CD4-positive, alpha-beta T cell treated with Interleukin-4 for 1 hour (primary cell): ENCODE results near the gene KLHL22.
"Not testable (repeated sequence)": the region's sequence is repeated elsewhere in the genome, so short reads cannot be mapped to it uniquely, and the experiment has no call there.

ENCODE experiments used
- DNase-seq, 2 donors: peaks; one replicate each; pipeline ENCODE4 v3.0.0-alpha.2; 2020 to 2022

The KLHL22 gene

GRCh38 chr22:20466659-20467379 lies 28.8 kb downstream of the KLHL22 start:
- no peak for DNase-seq

- DNase-seq = no peak
Measured at GRCh38 chr22:20465759-20466077, 29.9 kb downstream of the KLHL22 start.

- no peak for DNase-seq
Measured at GRCh38 chr22:20464912-20465758, 30.5 kb downstream of the KLHL22 start.

- peak; percentile 72 to 79 for DNase-seq
Measured at GRCh38 chr22:20464096-20464614, 31.4 kb downstream of the KLHL22 start.

DNA sequence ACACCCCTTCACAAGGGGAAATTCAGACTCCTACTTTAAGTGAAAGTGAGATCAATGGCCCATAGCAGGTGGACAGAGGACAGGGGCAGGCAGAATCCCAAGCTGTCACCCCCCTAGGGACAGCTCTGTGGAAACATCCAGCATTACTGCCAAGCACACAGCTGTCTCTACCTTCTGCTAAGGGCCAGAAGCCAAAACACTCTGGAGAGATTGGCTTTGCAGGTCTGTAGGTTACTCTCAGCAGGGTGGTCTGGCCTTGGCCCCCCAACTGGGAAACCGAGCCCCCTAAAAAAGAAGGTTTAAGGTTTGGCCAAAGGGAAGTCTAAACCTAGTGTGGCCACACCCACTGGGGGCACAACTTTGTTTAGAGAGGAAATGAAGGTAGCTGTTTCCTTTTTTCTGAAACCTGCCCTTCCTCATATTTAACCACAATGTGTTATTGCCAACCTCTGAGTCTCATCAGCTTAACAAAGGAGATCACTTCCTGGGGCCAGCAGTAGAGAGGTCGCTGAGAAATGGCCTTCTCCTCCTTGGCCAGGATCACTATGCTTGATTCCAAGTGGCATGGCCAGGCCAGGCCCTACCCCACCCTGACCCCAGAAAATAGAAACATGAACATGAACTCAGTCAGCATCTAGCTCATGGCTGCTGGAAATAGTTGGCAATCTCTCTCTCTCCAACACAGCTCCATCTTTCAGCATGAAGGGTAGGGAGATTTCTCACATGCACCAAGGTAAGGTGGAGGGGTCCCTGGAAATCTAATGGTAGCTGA lies 32.1 kb downstream of the KLHL22 start:
- peak; percentile 48 to 68 for DNase-seq

DNA sequence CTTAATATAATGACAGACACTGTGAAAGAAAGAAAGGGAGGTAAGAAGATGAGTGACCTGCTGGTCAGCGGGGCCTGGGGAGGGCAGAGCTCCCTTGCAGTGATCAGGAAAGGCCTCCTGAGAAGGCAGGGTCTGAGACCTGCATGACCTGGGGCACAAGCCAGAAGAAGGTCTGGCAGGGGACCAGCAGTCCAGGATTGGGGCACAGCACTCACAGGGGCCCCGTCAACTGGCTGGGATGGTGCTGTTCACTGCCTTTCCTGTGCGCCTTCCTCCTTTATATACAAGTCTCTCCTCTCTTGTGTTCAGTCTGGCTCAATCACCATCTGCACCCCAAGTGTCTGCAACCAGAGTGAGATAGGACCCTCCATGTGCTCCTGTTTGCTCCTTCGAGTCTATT lies 35.7 kb downstream of the KLHL22 start:
- DNase-seq = no peak

DNA sequence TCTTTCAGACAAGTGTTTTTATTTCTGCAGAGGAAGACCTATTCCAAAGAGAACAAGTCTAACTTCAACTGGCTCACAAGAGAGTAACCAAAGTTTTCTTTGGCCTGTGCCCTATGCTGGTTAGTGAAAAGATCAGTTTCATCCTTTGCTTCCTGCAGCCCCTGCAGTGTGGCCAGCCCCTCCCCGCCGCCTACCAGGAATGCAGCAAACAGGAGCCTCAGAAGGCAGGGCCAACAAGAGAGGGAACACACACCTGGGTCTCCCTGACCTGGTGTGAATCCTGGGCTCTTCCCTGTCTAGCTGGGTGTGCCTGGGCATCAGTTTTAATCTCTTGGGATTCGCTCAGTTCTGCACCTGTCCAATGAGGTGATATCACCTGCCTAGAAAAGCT lies 36.4 kb downstream of the KLHL22 start:
- DNase-seq = no peak

DNA sequence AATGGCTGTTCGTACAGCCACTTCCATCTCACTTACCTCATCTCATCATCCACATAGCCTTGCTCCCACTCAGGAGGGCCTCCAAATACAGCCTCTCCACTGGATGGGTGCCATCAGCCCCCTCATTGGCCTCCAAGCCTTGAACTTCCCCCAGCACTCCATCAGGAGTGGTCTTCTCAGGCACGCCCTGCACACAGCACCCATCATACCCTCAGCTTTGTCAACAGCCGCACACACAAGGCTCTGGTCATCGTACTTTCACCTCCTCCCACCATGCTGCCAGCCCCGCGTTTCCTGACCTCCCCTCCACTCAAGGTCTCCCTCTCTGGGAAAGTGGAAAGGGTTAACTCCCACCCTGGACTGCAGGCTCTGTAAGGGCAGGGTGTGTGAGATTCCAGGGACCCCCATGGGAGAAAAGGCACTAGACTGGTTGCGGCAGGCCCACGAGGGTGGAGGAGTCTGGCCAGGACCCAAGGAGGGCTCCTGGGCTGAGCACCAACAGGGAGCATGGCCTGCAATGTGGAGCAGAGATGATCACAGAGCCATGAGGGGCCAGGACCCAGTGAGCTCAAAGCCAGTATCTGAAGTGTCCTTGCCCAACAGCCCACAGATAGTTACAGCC lies 37.0 kb downstream of the KLHL22 start:
- DNase-seq = no peak

DNA sequence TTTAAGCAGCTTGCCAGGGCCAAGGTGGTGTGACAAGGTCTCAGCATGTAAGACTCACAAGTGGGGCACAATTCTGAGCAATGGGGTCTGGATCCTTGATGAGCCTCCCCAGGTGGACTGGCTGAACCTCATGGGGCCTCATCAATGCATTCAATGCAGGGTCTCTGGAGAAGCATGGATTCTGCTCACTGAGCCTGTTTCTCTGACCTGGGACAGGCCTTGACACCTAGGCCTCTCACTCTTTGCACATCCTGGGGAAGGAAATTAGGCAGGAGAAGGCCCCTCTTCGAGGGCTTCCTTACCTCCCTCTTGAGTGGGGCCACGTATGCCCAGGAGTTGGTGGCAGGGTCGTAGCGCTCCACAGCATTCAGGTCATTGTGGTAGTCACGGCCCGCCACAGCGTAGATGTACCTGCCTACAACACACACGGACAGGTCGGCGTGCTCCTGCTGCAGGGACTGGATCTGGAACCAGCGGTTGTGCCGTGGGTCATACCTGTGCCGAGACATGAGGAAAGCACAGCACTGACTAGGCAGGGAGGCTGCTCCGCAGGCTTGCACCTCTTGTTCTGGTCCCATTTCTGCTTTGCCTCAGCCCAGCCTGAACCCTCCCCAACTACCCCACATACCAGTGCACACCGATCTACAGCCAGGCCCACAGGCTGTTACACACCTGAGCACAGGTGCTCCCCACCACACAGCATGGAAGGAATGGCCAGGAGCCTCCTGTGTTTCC lies 37.9 kb downstream of the KLHL22 start:
- no peak for DNase-seq

DNA sequence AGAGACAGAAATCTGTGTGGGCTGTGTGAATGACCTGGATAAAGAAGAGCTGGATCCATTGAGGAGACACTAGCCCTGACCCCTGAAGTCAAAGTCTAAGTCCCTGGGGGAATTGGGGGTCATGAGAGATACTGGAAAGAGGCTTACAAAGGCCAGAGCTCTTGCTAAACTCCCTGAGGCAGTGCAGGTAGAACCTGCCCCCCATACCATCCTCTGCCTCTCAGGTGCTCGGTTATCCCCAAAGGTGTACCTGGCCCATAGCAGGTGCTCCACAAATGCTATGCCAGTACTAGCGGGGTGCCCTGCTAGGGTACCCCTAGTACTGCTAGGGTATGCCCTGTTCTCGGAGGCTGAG lies 38.9 kb downstream of the KLHL22 start:
- no peak for DNase-seq

GRCh38 chr22:20456064-20456721 lies 39.4 kb downstream of the KLHL22 start:
- DNase-seq = peak; percentile 83 to 84

DNA sequence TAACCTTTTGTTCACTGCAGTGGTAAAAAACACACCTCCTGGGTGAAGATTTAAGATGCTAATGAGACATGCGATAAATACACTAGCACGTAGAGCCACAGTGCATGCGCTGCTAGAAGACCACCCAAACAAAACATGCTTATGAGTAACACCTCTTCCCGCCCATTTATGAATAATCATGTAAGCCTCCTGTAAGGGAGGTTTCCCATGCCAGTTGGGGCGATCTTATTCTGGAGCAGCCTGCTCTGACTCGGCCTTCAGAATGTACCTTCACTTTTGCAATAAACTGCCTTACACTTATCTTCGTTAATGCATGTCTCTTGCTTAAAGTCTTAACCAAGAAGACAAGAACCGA lies 39.9 kb downstream of the KLHL22 start:
- no peak for DNase-seq

DNA sequence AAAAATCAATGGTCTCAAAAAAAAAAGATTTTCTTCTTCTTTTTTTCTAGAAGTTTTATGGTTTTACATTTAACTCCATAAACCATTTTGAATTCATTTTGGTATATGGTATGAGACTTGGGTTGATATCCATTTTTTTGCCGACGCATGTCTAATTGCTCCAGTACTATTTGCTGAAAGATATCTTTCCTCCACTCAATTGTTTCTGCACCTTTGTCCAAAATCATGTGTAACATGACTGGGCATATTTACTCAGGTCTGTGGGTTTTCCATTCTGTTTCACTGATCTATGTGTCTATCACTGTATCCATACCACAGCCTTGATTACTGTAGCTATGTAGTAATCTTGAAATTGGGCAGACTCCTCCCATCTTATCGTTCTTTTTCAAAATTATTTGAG lies 42.4 kb downstream of the KLHL22 start:
- DNase-seq = no peak

DNA sequence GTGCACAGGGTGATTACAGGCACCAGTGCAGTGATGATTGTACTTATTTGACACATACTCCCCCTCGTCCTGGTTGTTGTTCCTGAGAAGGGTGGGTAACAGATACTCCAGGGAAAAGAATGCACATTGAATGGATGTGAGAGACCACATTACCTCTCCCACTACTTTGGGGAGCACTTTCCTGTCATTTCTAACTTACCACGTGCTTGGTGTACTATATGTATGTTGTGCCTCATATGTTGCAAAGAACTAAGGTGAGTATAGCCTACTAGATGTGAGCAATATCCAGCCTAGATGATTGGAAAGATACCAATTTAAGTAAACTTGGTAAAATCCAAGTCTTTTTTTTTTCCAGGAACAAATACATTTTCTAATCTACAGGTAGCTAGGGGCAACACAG lies 43.7 kb downstream of the KLHL22 start:
- no peak for DNase-seq

GRCh38 chr22:20451129-20451778 lies 44.3 kb downstream of the KLHL22 start:
- DNase-seq = not testable (repeated sequence)

GRCh38 chr22:20450551-20450906 lies 45.1 kb downstream of the KLHL22 start:
- no peak for DNase-seq

DNA sequence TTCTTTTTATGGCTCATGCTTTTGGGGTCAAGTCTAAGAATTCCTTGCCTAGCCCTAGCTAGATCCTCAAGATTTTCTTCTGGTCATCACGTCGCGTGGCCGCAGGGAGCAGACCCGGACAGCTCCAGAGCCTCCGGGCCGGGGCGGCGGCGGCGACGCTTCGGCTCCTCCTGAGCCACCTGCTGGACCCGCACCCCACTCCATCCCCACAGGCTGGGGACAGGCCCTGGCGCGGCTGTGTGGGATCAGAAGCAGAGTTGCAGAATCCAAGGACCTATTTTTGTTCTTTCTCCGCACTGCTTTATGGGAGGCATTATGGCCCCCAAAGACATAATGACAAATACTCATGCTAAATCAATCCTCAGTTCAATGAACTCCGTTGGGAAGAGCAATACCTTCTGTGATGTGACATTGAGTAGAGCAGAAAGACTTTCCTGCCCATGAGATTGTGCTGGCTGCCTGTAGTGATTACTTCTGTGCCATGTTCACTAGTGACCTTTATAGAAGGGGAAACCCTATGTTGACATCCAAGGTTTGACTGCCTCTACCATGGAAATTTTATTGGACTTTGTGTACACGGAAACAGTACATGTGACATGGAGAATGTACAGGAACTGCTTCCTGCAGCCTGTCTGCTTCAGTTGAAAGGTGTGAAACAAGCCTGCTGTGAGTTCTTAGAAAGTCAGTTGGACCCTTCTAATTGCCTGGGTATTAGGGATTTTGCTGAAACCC lies 45.6 kb downstream of the KLHL22 start:
- DNase-seq = no peak

- DNase-seq = no peak
Measured at GRCh38 chr22:20448630-20449029, 47.0 kb downstream of the KLHL22 start.

DNA sequence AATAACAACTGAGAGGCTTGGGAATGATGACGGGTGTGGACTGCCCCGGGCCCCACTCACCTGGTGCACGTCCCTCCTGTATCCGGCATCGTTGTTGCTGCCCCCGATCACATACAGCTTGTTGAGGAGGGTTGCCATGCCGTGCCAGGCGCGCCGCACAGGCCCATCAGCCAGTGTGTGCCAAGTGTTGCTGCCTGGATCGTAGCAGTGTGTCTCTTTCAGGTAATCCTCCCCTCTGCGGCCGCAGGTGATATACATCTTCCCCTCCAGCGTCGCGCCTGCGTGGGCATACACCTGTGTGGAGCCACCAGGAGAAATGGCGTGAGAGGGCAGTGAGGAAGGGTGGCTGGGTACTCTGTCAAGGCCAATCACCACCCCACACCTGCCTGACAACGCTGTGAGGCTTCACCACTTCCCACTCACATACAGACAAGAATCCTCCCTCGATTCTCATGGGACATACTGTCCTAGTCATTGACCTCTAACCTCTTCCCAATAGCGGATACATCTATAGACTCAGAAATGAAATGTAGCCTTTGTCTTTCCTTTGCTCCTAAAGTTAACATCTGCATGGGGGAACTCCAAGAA lies 49.1 kb downstream of the KLHL22 start:
- DNase-seq = no peak

GRCh38 chr22:20444325-20444724 lies 51.3 kb downstream of the KLHL22 start:
- no peak for DNase-seq
